Measurements from ENCODE around the gene BPTF.

DNA sequence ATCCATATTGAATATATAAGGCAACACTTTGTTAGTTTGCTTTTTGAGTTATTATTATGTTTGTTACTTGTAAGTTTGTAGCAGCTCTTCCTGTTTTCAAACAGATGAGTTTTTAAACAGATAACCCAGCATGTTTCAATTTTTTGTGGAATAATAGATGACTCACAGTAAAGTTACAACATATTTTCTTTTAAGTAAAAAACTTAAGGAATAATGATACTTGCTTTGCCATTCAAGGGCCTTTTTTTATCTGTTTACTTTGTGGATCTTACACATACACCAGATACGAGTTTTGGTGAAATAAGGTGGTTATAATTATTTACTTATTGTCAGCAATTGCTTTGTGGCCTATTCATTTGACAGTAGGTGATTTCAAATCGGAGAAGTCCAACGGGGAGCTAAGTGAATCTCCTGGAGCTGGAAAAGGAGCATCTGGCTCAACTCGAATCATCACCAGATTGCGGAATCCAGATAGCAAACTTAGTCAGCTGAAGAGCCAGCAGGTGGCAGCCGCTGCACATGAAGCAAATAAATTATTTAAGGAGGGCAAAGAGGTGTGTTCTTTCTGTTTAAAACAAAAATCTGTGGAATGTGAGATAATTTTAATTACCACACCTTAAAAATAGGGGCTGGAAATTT, 66.3 kb downstream of the BPTF start:
- TF ChIP-seq EZH2 (IDR thresholded peaks at IDR 0.05; ENCODE audit: insufficient read depth, poor library complexity, severe bottlenecking) (no peak), EZH2phosphoT487 (IDR thresholded peaks at IDR 0.05; ENCODE audit: insufficient read depth, low read depth) (no peak)

All from GM23248 (cell line).